Gastroesophageal sphincter (tissue), 3 donors: Measurements from ENCODE around the gene ADAMTS17.

Experiments
- CTCF ChIP-seq, 4 experiments: fragments of 200-600 bp in 2 of 4; fragments of 450-650 bp in 2 of 4; sonication (generic) in 1 of 4; IDR thresholded peaks; one replicate each; pipeline ENCODE4 v1.5.1; 2017 to 2019; ENCODE audit warnings: antibody characterized with exemption in 4 of 4, mild to moderate bottlenecking in 2 of 4, moderate library complexity in 2 of 4
- EP300 ChIP-seq: sonication (generic); formaldehyde crosslinking; IDR thresholded peaks from one replicate; pipeline ENCODE4 v1.6.1; 2017; ENCODE audit warnings: antibody characterized with exemption, mild to moderate bottlenecking
- POLR2A ChIP-seq, 2 donors: fragments of 450-650 bp; IDR thresholded peaks; one replicate each; pipeline ENCODE4 v1.6.1; 2017; ENCODE audit warnings: antibody characterized with exemption in 2 of 2, mild to moderate bottlenecking in 2 of 2, moderate library complexity in 1 of 2
- POLR2AphosphoS5 ChIP-seq: sonication (generic); formaldehyde crosslinking; IDR thresholded peaks from one replicate; pipeline ENCODE4 v1.6.1; 2017; ENCODE audit warnings: antibody characterized with exemption

GRCh38 chr15:100043692-100044091 lies 298.1 kb downstream of the ADAMTS17 start:
- TF ChIP-seq POLR2A (IDR thresholded peaks at IDR 0.05): no peak
- no peak for TF ChIP-seq CTCF (IDR thresholded peaks at IDR 0.05)
- no peak for TF ChIP-seq EP300
- TF ChIP-seq POLR2AphosphoS5: no peak
